ENCODE data around the gene TBC1D13. TPM values are rescaled to one million over a fixed set of nuclear protein-coding genes. Genes with fewer than 3 reads are reported as not detected.
A peak's percentile ranks its signal among the peaks of the same experiment; 100 is the strongest.
"Not testable (repeated sequence)": the region's sequence is repeated elsewhere in the genome, so short reads cannot be mapped to it uniquely, and the experiment has no call there.

Gene TBC1D13
- total and polyA plus RNA-seq, 7 donors = 11.8 to 25.1 (median 15.5) TPM

- intact Hi-C loops (cut with DNase I) = loop anchor here in 1 of 2 donors (2.0 to 5.0 kb wide), 2 partner anchors 16 to 69 kb away; partner anchors contain the start of genes PKN3 and TBC1D13
- H3K4me1 ChIP-seq = peaks cover 15% of the 10 kb centered on the region
- 0% methylated on average over 24 to 28 of the region's 28 CpGs for WGBS, 3 donors
- peaks cover 6% of the 10 kb centered on the region for H3K9me3 ChIP-seq
- no peaks in the 10 kb centered on the region for H3K27me3 ChIP-seq (ENCODE audit: insufficient read depth in 3 of 3, low read length in 2 of 3)
- no peak for TF ChIP-seq CTCF (IDR thresholded peaks at IDR 0.05)
- DNase-seq (no peak), ATAC-seq (peak in 3 of 4 donors; percentile 26 to 46 (median 34))
- H3K36me3 ChIP-seq (ENCODE audit: insufficient read depth in 1 of 2, low read depth in 1 of 2) = peaks cover 0 to 14% of the 10 kb centered on the region in 2 donors
- H3K27ac ChIP-seq = peak overlapping the region; percentile 99
- H3K4me3 ChIP-seq = peak overlapping the region; percentile 84
Observed at GRCh38 chr9:128771094-128771721, 15.8 kb upstream of the TBC1D13 start.

GRCh38 chr9:128771745-128772519 is 15.1 kb upstream of the TBC1D13 start, which contains the start of gene ZER1:
TSS of gene ZER1 (minus strand) at chr9:128771927. CDS start at chr9:128755565, 16,362 bp downstream.
- no peaks in the 10 kb centered on the region for H3K27me3 ChIP-seq (ENCODE audit: insufficient read depth in 3 of 3, low read length in 2 of 3)
- ATAC-seq (peak; percentile 97 to 99 (median 98)), DNase-seq (peak; percentile 95 to 97)
- H3K9me3 ChIP-seq = peaks cover 6% of the 10 kb centered on the region
- peaks cover 15% of the 10 kb centered on the region for H3K4me1 ChIP-seq
- H3K27ac ChIP-seq = peak within 1 kb of the TSS; percentile 99
- peak within 1 kb of the TSS; percentile 84 for H3K4me3 ChIP-seq
- H3K36me3 ChIP-seq (ENCODE audit: insufficient read depth in 1 of 2, low read depth in 1 of 2) = peaks cover 0 to 14% of the 10 kb centered on the region in 2 donors
- WGBS, 3 donors = 1% methylated on average over 61 to 72 of the region's 72 CpGs
- intact Hi-C loops (cut with DNase I) = loop anchor here in 1 of 2 donors (2.0 to 5.0 kb wide), 2 partner anchors 15 to 70 kb away; partner anchors contain the start of genes PKN3 and TBC1D13
- TF ChIP-seq CTCF (IDR thresholded peaks at IDR 0.05) = no peak

GRCh38 chr9:128773049-128773448 is 14.0 kb upstream of the TBC1D13 start:
- H3K9me3 ChIP-seq = peaks cover 6% of the 10 kb centered on the region
- intact Hi-C loops (cut with DNase I) = loop anchor here in 1 of 2 donors (5.0 kb wide), 1 partner anchor 71 kb away; the partner anchor contains the start of gene PKN3
- H3K36me3 ChIP-seq (ENCODE audit: insufficient read depth in 1 of 2, low read depth in 1 of 2) = peaks cover 0 to 5% of the 10 kb centered on the region in 2 donors
- no peak for ATAC-seq
- peaks cover 15% of the 10 kb centered on the region for H3K4me1 ChIP-seq
- peak overlapping the region; percentile 99 for H3K27ac ChIP-seq
- H3K27me3 ChIP-seq (ENCODE audit: insufficient read depth in 3 of 3, low read length in 2 of 3) = no peaks in the 10 kb centered on the region
- 86 to 94% (median 93%) methylated on average over 5 of the region's 5 CpGs for WGBS, 3 donors
- no peak for DNase-seq
- TF ChIP-seq CTCF (IDR thresholded peaks at IDR 0.05) = no peak
- H3K4me3 ChIP-seq = no peak overlapping the region

GRCh38 chr9:128774804-128775203 is 12.2 kb upstream of the TBC1D13 start:
- intact Hi-C loops (cut with DNase I) = loop anchor here in 1 of 2 donors (5.0 kb wide), 1 partner anchor 73 kb away; the partner anchor contains the start of gene PKN3
- 80 to 91% (median 88%) methylated on average over 1 of the region's 1 CpG for WGBS, 3 donors
- no peaks in the 10 kb centered on the region for H3K27me3 ChIP-seq (ENCODE audit: insufficient read depth in 3 of 3, low read length in 2 of 3)

GRCh38 chr9:128780093-128780492 is 7.0 kb upstream of the TBC1D13 start:
- H3K4me1 ChIP-seq; ATAC-seq; H3K27me3 ChIP-seq (ENCODE audit: insufficient read depth in 3 of 3, low read length in 2 of 3); intact Hi-C loops (cut with DNase I); H3K36me3 ChIP-seq (ENCODE audit: insufficient read depth in 1 of 2, low read depth in 1 of 2); H3K27ac ChIP-seq; DNase-seq; H3K4me3 ChIP-seq: not testable (repeated sequence)
- peaks cover 14% of the 10 kb centered on the region for H3K9me3 ChIP-seq
- 79 to 93% (median 91%) methylated on average over 8 to 26 of the region's 27 CpGs for WGBS, 3 donors

More at GRCh38 chr9:128774804-128775203, 12.2 kb upstream of the TBC1D13 start:
- Histone ChIP-seq H3K36me3 (ENCODE audit: insufficient read depth in 1 of 2, low read depth in 1 of 2) (no peaks in the 10 kb centered on the region), H3K4me3 (no peak overlapping the region), H3K27ac (no peak overlapping the region), H3K4me1 (peaks cover 13% of the 10 kb centered on the region), H3K9me3 (peaks cover 6% of the 10 kb centered on the region)
- TF ChIP-seq CTCF (IDR thresholded peaks at IDR 0.05) = no peak
- DNase-seq (no peak), ATAC-seq (no peak)
